HepG2 (cell line): ENCODE measurements around the gene CHL1. TPM values are rescaled to one million over a fixed set of nuclear protein-coding genes. Genes with fewer than 3 reads are reported as not detected.

Experiments
- ELF1 ChIP-seq: sonication (generic); formaldehyde crosslinking; IDR thresholded peaks from 2 replicates; pipeline ENCODE4 v1.4.0; 2020; ENCODE audit warnings: missing genetic modification reagents
- ETV6 ChIP-seq: sonication (generic); formaldehyde crosslinking; conservative IDR thresholded peaks from 2 replicates; pipeline ENCODE4 v1.4.0; 2020; ENCODE audit warnings: missing genetic modification reagents
- JUN ChIP-seq: sonication (generic); formaldehyde crosslinking; IDR thresholded peaks from 2 replicates; pipeline ENCODE4 v1.4.0; 2020; ENCODE audit warnings: mild to moderate bottlenecking, missing genetic modification reagents
- PAWR ChIP-seq: sonication (generic); formaldehyde crosslinking; IDR thresholded peaks from 2 replicates; pipeline ENCODE4 v1.4.0; 2020; ENCODE audit warnings: missing genetic modification reagents, mild to moderate bottlenecking, borderline replicate concordance
- RARG ChIP-seq: sonication (generic); formaldehyde crosslinking; IDR thresholded peaks from 2 replicates; pipeline ENCODE4 v1.4.0; 2020; ENCODE audit warnings: low read depth, mild to moderate bottlenecking, missing genetic modification reagents
- TAF15 ChIP-seq: fragments of 200-400 bp; formaldehyde crosslinking; IDR thresholded peaks from one replicate; pipeline ENCODE4 v1.6.1; 2018; ENCODE audit warnings: mild to moderate bottlenecking, low read depth, low read length; ENCODE audit not compliant: poor library complexity, severe bottlenecking
- TARDBP ChIP-seq: sonication (generic); formaldehyde crosslinking; IDR thresholded peaks from 2 replicates; pipeline ENCODE4 v1.8.0; 2022; ENCODE audit warnings: mild to moderate bottlenecking, missing genetic modification reagents
- ZNF34 ChIP-seq: sonication (generic); formaldehyde crosslinking; IDR thresholded peaks from 2 replicates; pipeline ENCODE4 v1.4.0; 2020; ENCODE audit warnings: mild to moderate bottlenecking, missing genetic modification reagents, borderline replicate concordance
- ZNF768 ChIP-seq: sonication (generic); formaldehyde crosslinking; IDR thresholded peaks from 2 replicates; pipeline ENCODE4 v1.4.0; 2020; ENCODE audit warnings: missing genetic modification reagents
- ZNF776 ChIP-seq: sonication (generic); formaldehyde crosslinking; IDR thresholded peaks from 2 replicates; pipeline ENCODE4 v1.4.0; 2020; ENCODE audit warnings: mild to moderate bottlenecking, missing genetic modification reagents
- polyA plus RNA-seq, 8 experiments: library from polyadenylated mRNA; depleted of rRNA in 3 of 8; stranded (reverse) in 7 of 8; unstranded in 1 of 8; fragments of >200 nt; fragmentation: Illumina TruSeq in 4 of 8; extraction: Trizol in 4 of 8; gene quantifications; 2 replicates each; pipeline versions ENCODE4 v1.2.1 to v1.2.3, GENCODE V29; 2011 to 2016; ENCODE audit warnings: low read depth in 4 of 8, missing spikeins in 1 of 8, mixed read lengths in 1 of 8; ENCODE audit not compliant: insufficient read depth in 1 of 8
- total RNA-seq, 5 experiments: library from RNA; depleted of rRNA; stranded (reverse); fragments of >200 nt; fragmentation: Illumina TruSeq; extraction: Trizol; gene quantifications; 2 replicates each; pipeline ENCODE4 v1.2.3, GENCODE V29; 2016; ENCODE audit warnings: low read depth in 1 of 5
- TF ChIP-seq, protein P1 (sequence below): sonication (generic); formaldehyde crosslinking; IDR thresholded peaks from 2 replicates; pipeline ENCODE4 v1.5.1; 2020; ENCODE audit warnings: mild to moderate bottlenecking, missing genetic modification reagents, borderline replicate concordance
- TF ChIP-seq, protein P2 (sequence below): sonication (generic); formaldehyde crosslinking; IDR thresholded peaks from 2 replicates; pipeline ENCODE4 v1.8.1; 2023; ENCODE audit warnings: missing genetic modification reagents, mild to moderate bottlenecking, borderline replicate concordance
- TF ChIP-seq, protein P3 (sequence below): sonication (generic); formaldehyde crosslinking; IDR thresholded peaks from 2 replicates; pipeline ENCODE4 v1.5.0; 2020; ENCODE audit warnings: missing genetic modification reagents
- TF ChIP-seq, protein P4 (sequence below): sonication (generic); IDR thresholded peaks from 2 replicates; pipeline ENCODE4 v1.6.1; 2016; ENCODE audit warnings: low read depth, borderline replicate concordance
- TF ChIP-seq, protein P5 (sequence below): sonication (generic); formaldehyde crosslinking; IDR thresholded peaks from 2 replicates; pipeline ENCODE4 v1.5.1; 2020; ENCODE audit warnings: missing genetic modification reagents, mild to moderate bottlenecking, borderline replicate concordance

Gene CHL1
- total and polyA plus RNA-seq, 2 of the 13 experiments (the other 11 are each of a cell fraction or from before 2014, with no cell fraction given): not detected

DNA sequence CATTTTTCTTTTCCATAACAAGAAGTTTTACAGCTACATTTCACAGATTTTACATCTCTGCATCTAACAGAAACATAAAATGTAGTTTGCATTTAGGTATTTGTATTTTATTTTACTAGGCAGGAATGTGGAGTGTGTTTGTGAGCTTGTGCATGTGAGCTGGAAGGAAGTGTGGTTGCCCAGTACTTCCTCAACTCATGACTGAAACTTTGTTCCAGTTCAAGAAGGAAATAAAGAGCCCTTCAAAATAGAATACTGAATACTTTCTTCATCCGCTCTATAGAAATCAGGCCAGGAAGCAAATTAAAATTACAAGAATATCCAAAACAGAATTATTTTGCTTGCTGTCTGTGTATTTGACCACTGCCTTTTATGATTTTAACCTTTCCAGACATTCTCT, 81.3 kb downstream of the CHL1 start (continued):
- TF ChIP-seq, protein P1, sequence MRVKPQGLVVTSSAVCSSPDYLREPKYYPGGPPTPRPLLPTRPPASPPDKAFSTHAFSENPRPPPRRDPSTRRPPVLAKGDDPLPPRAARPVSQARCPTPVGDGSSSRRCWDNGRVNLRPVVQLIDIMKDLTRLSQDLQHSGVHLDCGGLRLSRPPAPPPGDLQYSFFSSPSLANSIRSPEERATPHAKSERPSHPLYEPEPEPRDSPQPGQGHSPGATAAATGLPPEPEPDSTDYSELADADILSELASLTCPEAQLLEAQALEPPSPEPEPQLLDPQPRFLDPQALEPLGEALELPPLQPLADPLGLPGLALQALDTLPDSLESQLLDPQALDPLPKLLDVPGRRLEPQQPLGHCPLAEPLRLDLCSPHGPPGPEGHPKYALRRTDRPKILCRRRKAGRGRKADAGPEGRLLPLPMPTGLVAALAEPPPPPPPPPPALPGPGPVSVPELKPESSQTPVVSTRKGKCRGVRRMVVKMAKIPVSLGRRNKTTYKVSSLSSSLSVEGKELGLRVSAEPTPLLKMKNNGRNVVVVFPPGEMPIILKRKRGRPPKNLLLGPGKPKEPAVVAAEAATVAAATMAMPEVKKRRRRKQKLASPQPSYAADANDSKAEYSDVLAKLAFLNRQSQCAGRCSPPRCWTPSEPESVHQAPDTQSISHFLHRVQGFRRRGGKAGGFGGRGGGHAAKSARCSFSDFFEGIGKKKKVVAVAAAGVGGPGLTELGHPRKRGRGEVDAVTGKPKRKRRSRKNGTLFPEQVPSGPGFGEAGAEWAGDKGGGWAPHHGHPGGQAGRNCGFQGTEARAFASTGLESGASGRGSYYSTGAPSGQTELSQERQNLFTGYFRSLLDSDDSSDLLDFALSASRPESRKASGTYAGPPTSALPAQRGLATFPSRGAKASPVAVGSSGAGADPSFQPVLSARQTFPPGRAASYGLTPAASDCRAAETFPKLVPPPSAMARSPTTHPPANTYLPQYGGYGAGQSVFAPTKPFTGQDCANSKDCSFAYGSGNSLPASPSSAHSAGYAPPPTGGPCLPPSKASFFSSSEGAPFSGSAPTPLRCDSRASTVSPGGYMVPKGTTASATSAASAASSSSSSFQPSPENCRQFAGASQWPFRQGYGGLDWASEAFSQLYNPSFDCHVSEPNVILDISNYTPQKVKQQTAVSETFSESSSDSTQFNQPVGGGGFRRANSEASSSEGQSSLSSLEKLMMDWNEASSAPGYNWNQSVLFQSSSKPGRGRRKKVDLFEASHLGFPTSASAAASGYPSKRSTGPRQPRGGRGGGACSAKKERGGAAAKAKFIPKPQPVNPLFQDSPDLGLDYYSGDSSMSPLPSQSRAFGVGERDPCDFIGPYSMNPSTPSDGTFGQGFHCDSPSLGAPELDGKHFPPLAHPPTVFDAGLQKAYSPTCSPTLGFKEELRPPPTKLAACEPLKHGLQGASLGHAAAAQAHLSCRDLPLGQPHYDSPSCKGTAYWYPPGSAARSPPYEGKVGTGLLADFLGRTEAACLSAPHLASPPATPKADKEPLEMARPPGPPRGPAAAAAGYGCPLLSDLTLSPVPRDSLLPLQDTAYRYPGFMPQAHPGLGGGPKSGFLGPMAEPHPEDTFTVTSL (CRISPR knock-in tag): no peak
- TF ChIP-seq ELF1 (CRISPR knock-in tag) (no peak), TARDBP (no peak), ZNF768 (no peak), ZNF776 (no peak), PAWR (no peak), RARG (CRISPR knock-in tag) (no peak), TAF15 (no peak), JUN (CRISPR knock-in tag) (no peak), ETV6 (CRISPR knock-in tag) (no peak), ZNF34 (no peak)
- TF ChIP-seq, protein P2, sequence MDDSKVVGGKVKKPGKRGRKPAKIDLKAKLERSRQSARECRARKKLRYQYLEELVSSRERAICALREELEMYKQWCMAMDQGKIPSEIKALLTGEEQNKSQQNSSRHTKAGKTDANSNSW (CRISPR knock-in tag): no peak
- TF ChIP-seq, protein P3, sequence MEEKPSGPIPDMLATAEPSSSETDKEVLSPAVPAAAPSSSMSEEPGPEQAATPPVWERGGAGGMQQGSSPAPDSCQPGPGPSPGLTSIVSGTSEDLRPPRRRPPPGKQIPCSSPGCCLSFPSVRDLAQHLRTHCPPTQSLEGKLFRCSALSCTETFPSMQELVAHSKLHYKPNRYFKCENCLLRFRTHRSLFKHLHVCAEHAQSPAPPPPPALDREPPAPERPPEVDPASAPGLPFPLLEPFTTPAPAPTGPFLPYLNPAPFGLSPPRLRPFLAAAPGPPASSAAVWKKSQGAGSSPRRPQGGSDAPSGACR (CRISPR knock-in tag): no peak
- TF ChIP-seq, protein P4, sequence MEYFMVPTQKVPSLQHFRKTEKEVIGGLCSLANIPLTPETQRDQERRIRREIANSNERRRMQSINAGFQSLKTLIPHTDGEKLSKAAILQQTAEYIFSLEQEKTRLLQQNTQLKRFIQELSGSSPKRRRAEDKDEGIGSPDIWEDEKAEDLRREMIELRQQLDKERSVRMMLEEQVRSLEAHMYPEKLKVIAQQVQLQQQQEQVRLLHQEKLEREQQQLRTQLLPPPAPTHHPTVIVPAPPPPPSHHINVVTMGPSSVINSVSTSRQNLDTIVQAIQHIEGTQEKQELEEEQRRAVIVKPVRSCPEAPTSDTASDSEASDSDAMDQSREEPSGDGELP: no peak
- TF ChIP-seq, protein P5, sequence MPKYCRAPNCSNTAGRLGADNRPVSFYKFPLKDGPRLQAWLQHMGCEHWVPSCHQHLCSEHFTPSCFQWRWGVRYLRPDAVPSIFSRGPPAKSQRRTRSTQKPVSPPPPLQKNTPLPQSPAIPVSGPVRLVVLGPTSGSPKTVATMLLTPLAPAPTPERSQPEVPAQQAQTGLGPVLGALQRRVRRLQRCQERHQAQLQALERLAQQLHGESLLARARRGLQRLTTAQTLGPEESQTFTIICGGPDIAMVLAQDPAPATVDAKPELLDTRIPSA (CRISPR knock-in tag): no peak
